Vagina (tissue), 2 donors: ENCODE data around the gene SEC22C. TPM values are rescaled to one million over a fixed set of nuclear protein-coding genes. Genes with fewer than 3 reads are reported as not detected.

Experiments
- DNase-seq, 2 donors: peaks; one replicate each; pipeline ENCODE4 v3.0.0-alpha.2; 2017; ENCODE audit errors: extremely low spot score in 2 of 2
- H3K27ac ChIP-seq: fragments of 200-600 bp; sonication (generic); one replicate; pipeline ENCODE4 v1.5.1; 2019
- H3K27me3 ChIP-seq: fragments of 200-600 bp; sonication (generic); one replicate; pipeline ENCODE4 v1.5.1; 2019
- H3K36me3 ChIP-seq, 2 donors: fragments of 200-600 bp; sonication (generic); one replicate each; pipeline ENCODE4 v1.5.1; 2017 to 2019
- H3K4me1 ChIP-seq: fragments of 200-600 bp; sonication (generic); one replicate; pipeline ENCODE4 v1.5.1; 2019
- H3K4me3 ChIP-seq, 2 donors: fragments of 200-600 bp; sonication (generic); 1 replicate in 1 of 2; 2 replicates in 1 of 2; pipeline ENCODE4 v1.5.1; 2016 to 2019
- H3K9me3 ChIP-seq: fragments of 200-600 bp; sonication (generic); one replicate; pipeline ENCODE4 v1.5.1; 2019
- POLR2A ChIP-seq, 2 donors: fragments of 450-650 bp; IDR thresholded peaks; one replicate each; pipeline ENCODE4 v1.6.1; 2017; ENCODE audit warnings: antibody characterized with exemption in 2 of 2, mild to moderate bottlenecking in 2 of 2, moderate library complexity in 2 of 2
- POLR2AphosphoS5 ChIP-seq, 2 donors: sonication (generic); formaldehyde crosslinking; IDR thresholded peaks; one replicate each; pipeline ENCODE4 v1.9.0; 2017; ENCODE audit warnings: antibody characterized with exemption in 2 of 2, mild to moderate bottlenecking in 2 of 2, low read depth in 1 of 2; ENCODE audit not compliant: insufficient read depth in 1 of 2
- intact Hi-C: fragments of 100-400 bp; cut with DNase I; formaldehyde crosslinking; loops from one replicate; pipeline ENCODE4 v1.15.1; 2023
- total RNA-seq: library from RNA; depleted of rRNA; stranded (reverse); fragments of >200 nt; gene quantifications from one replicate; pipeline ENCODE4 v1.2.3, GENCODE V29; 2016
- TF ChIP-seq, protein P1 (sequence below), 3 experiments: fragments of 450-650 bp in 2 of 3; fragments of 200-600 bp in 1 of 3; sonication (generic) in 1 of 3; IDR thresholded peaks; one replicate each; pipeline ENCODE4 v1.5.1; 2017 to 2019; ENCODE audit warnings: antibody characterized with exemption in 3 of 3, mild to moderate bottlenecking in 2 of 3, moderate library complexity in 2 of 3

The SEC22C gene
- total RNA-seq, 1 donor from 2014 or later, result 27.5 TPM

DNA sequence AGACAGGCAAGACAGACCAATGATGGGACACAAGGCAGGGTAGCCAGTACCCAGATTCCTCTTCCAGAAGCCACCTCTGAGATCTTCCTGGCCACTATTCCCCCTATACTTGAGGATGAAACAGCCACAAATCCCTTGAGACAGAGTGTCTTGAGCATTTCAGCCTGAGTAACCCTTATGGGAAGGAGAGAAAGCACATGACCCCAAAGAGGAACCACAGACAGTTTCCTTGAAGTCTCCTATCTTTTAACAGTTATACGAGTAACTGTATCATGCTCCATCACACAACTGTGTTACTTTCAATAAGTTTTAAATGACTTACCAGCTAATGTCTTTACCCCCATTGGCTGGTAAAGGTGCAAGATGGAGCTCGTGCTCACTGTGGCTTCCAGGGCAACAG is 70.0 kb downstream of the SEC22C start:
- H3K27ac ChIP-seq, result no peak overlapping the region
- intact Hi-C loops, result no loop called here

GRCh38 chr3:42511201-42511600 is 70.6 kb downstream of the SEC22C start:
- Histone ChIP-seq H3K27me3 (no peaks in the 10 kb centered on the region), H3K27ac (no peak overlapping the region), H3K36me3 (no peaks in the 10 kb centered on the region), H3K9me3 (no peaks in the 10 kb centered on the region), H3K4me3 (no peak overlapping the region), H3K4me1 (peaks cover 17% of the 10 kb centered on the region)
- DNase-seq, result no peak
- intact Hi-C loops, result no loop called here
- TF ChIP-seq, protein P1, sequence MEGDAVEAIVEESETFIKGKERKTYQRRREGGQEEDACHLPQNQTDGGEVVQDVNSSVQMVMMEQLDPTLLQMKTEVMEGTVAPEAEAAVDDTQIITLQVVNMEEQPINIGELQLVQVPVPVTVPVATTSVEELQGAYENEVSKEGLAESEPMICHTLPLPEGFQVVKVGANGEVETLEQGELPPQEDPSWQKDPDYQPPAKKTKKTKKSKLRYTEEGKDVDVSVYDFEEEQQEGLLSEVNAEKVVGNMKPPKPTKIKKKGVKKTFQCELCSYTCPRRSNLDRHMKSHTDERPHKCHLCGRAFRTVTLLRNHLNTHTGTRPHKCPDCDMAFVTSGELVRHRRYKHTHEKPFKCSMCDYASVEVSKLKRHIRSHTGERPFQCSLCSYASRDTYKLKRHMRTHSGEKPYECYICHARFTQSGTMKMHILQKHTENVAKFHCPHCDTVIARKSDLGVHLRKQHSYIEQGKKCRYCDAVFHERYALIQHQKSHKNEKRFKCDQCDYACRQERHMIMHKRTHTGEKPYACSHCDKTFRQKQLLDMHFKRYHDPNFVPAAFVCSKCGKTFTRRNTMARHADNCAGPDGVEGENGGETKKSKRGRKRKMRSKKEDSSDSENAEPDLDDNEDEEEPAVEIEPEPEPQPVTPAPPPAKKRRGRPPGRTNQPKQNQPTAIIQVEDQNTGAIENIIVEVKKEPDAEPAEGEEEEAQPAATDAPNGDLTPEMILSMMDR (IDR thresholded peaks at IDR 0.05), result no peak
- TF ChIP-seq POLR2AphosphoS5 (IDR thresholded peaks at IDR 0.05; ENCODE audit: insufficient read depth in 1 of 2, low read depth in 1 of 2) (no peak), POLR2A (IDR thresholded peaks at IDR 0.05) (no peak)

More for the DNA sequence above, 70.0 kb downstream of the SEC22C start:
- Histone ChIP-seq H3K36me3 (no peaks in the 10 kb centered on the region), H3K27me3 (no peaks in the 10 kb centered on the region), H3K4me1 (peaks cover 22% of the 10 kb centered on the region), H3K4me3 (no peak overlapping the region), H3K9me3 (no peaks in the 10 kb centered on the region)
- no peak for DNase-seq
- TF ChIP-seq, protein P1 (IDR thresholded peaks at IDR 0.05), result no peak
- TF ChIP-seq POLR2A (IDR thresholded peaks at IDR 0.05), result no peak
- TF ChIP-seq POLR2AphosphoS5 (IDR thresholded peaks at IDR 0.05; ENCODE audit: insufficient read depth in 1 of 2, low read depth in 1 of 2), result no peak

DNA sequence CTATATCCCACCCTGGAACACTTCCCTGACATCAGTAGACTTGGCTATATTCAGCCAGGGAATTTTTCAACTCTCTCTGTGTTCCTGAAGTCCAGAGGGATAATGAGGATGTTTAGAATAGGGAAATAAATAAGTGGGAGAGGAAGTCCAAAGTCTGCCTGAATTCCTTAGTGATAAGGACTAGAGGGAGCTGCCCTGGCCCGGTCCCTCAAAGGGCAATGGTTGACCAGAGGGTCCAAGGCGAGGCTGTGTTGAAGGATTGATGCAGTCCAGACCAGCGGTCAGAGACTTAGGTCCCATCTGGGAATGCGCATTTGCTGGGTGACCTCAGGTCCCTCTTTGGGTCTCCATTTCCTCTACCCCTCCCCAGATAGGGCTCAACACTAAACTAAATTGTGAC is 71.4 kb downstream of the SEC22C start:
- Histone ChIP-seq H3K27ac (no peak overlapping the region), H3K27me3 (no peaks in the 10 kb centered on the region), H3K4me3 (no peak overlapping the region), H3K9me3 (no peaks in the 10 kb centered on the region), H3K4me1 (peaks cover 12% of the 10 kb centered on the region), H3K36me3 (no peaks in the 10 kb centered on the region)
- intact Hi-C loops, result no loop called here
- no peak for DNase-seq
- TF ChIP-seq POLR2AphosphoS5 (IDR thresholded peaks at IDR 0.05; ENCODE audit: insufficient read depth in 1 of 2, low read depth in 1 of 2) (no peak), POLR2A (IDR thresholded peaks at IDR 0.05) (no peak)
- TF ChIP-seq, protein P1 (IDR thresholded peaks at IDR 0.05), result no peak

DNA sequence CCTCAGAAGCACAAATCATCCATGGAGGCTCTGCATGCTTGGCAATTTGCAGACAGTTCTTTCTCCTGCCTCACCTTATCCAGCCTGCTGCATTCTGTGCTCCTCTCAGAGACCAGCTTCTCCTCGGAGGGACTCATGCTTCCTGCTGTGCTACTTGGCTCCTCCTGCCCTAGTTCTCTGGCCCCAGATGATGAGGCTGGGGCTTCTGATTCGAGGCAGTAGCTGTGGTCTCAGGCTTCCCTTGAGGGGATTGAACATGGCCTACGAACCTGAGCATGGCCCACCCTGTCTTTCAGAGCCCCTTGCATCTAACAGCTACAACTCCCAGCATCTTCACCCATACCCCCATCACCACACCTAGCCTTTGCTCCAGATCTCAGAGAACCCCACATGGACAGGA is 72.7 kb downstream of the SEC22C start:
- H3K36me3 ChIP-seq, result no peaks in the 10 kb centered on the region
- TF ChIP-seq, protein P1 (IDR thresholded peaks at IDR 0.05), result no peak
- TF ChIP-seq POLR2AphosphoS5 (IDR thresholded peaks at IDR 0.05; ENCODE audit: insufficient read depth in 1 of 2, low read depth in 1 of 2) (no peak), POLR2A (IDR thresholded peaks at IDR 0.05) (no peak)
- H3K27me3 ChIP-seq, result no peaks in the 10 kb centered on the region
- no peak for DNase-seq
- intact Hi-C loops, result no loop called here
- no peak overlapping the region for H3K4me3 ChIP-seq
- no peaks in the 10 kb centered on the region for H3K9me3 ChIP-seq
- H3K27ac ChIP-seq, result no peak overlapping the region
- peaks cover 1% of the 10 kb centered on the region for H3K4me1 ChIP-seq

DNA sequence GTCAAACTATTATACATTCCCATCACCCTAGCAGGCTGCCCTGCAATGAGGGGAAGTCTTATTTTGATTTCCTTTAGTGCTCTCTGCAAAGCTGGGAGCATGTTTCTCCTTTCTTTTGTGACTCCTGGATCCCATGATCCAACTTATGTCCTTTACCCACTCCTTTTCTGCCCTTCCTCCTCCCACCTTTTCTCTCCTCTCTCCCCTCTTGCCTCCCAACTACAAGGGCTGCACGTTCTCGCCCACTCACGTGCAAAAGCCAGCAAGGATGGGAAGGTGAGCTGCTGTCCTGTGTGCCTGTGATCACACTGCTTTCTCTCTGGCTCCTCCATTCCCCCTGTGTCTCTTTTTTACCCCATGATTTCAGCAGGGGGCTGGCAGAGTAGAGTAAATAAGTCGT is 73.2 kb downstream of the SEC22C start:
- no peak overlapping the region for H3K4me3 ChIP-seq
- no peaks in the 10 kb centered on the region for H3K4me1 ChIP-seq
- H3K27ac ChIP-seq, result no peak overlapping the region
- H3K27me3 ChIP-seq, result no peaks in the 10 kb centered on the region
- intact Hi-C loops, result no loop called here
- no peak for TF ChIP-seq POLR2AphosphoS5 (IDR thresholded peaks at IDR 0.05; ENCODE audit: insufficient read depth in 1 of 2, low read depth in 1 of 2)
- TF ChIP-seq, protein P1 (IDR thresholded peaks at IDR 0.05), result no peak
- TF ChIP-seq POLR2A (IDR thresholded peaks at IDR 0.05), result no peak
- H3K9me3 ChIP-seq, result no peaks in the 10 kb centered on the region
- DNase-seq, result no peak
- H3K36me3 ChIP-seq, result no peaks in the 10 kb centered on the region
